GM12878 (cell line): ENCODE results near the gene PLA2G4A. TPM values are rescaled to one million over a fixed set of nuclear protein-coding genes. Genes with fewer than 3 reads are reported as not detected.

Experiments used
- ATAC-seq: fragments of 200-7000 bp; cut with Tn5 transposase; 3 replicates; pipeline ENCODE4 v1.9.1; 2020; ENCODE audit warnings: mild to moderate bottlenecking, moderate library complexity
- BruUV-seq: library from RNA; stranded (reverse); fragments of 400-500 nt; replicated peaks from 2 replicates; lab custom pipeline; 2021; lab: Mats Ljungman, UMichigan
- CTCF ChIA-PET: fragments of 300-600 bp; sonication (Branson Sonifier 250); formaldehyde crosslinking; extraction: SDS; loops from one replicate; lab custom pipeline; 2021; ENCODE audit warnings: inconsistent platforms; lab: Yijun Ruan, JAX
- POLR2A ChIA-PET: fragments of 350-600 bp; formaldehyde crosslinking; extraction: SDS; loops from one replicate; lab custom pipeline; 2021; ENCODE audit warnings: inconsistent platforms; lab: Charles Lee
- RAD21 ChIA-PET: fragments of 300-600 bp; sonication (Branson Sonifier 250); formaldehyde crosslinking; loops from one replicate; lab custom pipeline; 2023; ENCODE audit warnings: antibody characterized with exemption; ENCODE audit not compliant: unreplicated experiment; lab: Charles Lee
- SMC1A ChIA-PET: fragments of 300-600 bp; sonication (Branson Sonifier 250); formaldehyde crosslinking; loops from one replicate; lab custom pipeline; 2023; ENCODE audit not compliant: unreplicated experiment, uncharacterized antibody; lab: Charles Lee
- DNase-seq: peaks from one replicate; pipeline ENCODE4 v3.0.0-alpha.2; 2011; ENCODE audit warnings: low read depth, low spot score
- FAIRE-seq: peaks from 3 replicates; lab custom pipeline; 2011; peaks lifted over from hg19 to GRCh38; lab: Jason Lieb, UNC
- H2AFZ ChIP-seq: 2 replicates; pipeline ENCODE4 v1.6.0; 2011; ENCODE audit warnings: low read depth, low read length, control low read depth; ENCODE audit not compliant: control insufficient read depth
- H3K27ac ChIP-seq: 2 replicates; pipeline ENCODE4 v1.5.1; 2011; ENCODE audit warnings: control low read depth; ENCODE audit not compliant: control insufficient read depth, insufficient read depth
- H3K27me3 ChIP-seq, 2 experiments: replicated peaks in 1 of 2; 2 replicates each; pipeline versions ENCODE4 v1.6.0 to v1.6.1; 2011; ENCODE audit warnings: low read length in 1 of 2; ENCODE audit not compliant: control insufficient read depth in 2 of 2, insufficient read depth in 2 of 2
- H3K36me3 ChIP-seq, 2 experiments: 2 replicates each; pipeline ENCODE4 v1.5.1; 2011; ENCODE audit warnings: low read length in 1 of 2; ENCODE audit not compliant: control insufficient read depth in 2 of 2, insufficient read depth in 2 of 2
- H3K4me1 ChIP-seq: 2 replicates; pipeline ENCODE4 v1.6.1; 2011; ENCODE audit warnings: mild to moderate bottlenecking, low read length, moderate library complexity, mixed read lengths; ENCODE audit not compliant: control insufficient read depth, insufficient read depth
- H3K4me2 ChIP-seq: 2 replicates; pipeline ENCODE4 v1.6.0; 2011; ENCODE audit warnings: control low read depth; ENCODE audit not compliant: control insufficient read depth, insufficient read depth
- H3K4me3 ChIP-seq: fragments of 200-600 bp; sonication (generic); 2 replicates; pipeline ENCODE4 v1.5.1; 2016
- H3K79me2 ChIP-seq: 2 replicates; pipeline ENCODE4 v1.6.0; 2011; ENCODE audit warnings: low read length; ENCODE audit not compliant: control insufficient read depth, insufficient read depth
- H3K9ac ChIP-seq: 2 replicates; pipeline ENCODE4 v1.8.0; 2011; ENCODE audit warnings: low read length, control low read depth, mixed read lengths; ENCODE audit not compliant: control insufficient read depth, insufficient read depth
- H3K9me3 ChIP-seq: replicated peaks from 3 replicates; pipeline ENCODE4 v1.5.1; 2011; ENCODE audit warnings: mild to moderate bottlenecking, low read length; ENCODE audit not compliant: control insufficient read depth, insufficient read depth
- H4K20me1 ChIP-seq: 2 replicates; pipeline ENCODE4 v1.6.0; 2011; ENCODE audit not compliant: control insufficient read depth, insufficient read depth
- ATF2 ChIP-seq: IDR thresholded peaks from 2 replicates; pipeline ENCODE4 v1.6.1; 2012; ENCODE audit warnings: low read length, inconsistent platforms
- BCL3 ChIP-seq: IDR thresholded peaks from 2 replicates; pipeline ENCODE4 v1.6.1; 2011; ENCODE audit warnings: borderline replicate concordance, low read depth, mild to moderate bottlenecking, moderate library complexity, low read length; ENCODE audit not compliant: insufficient read depth, poor library complexity, severe bottlenecking
- EP300 ChIP-seq, 2 experiments: fragments of 150-350 bp in 1 of 2; IDR thresholded peaks; 2 replicates each; pipeline ENCODE4 v1.6.1; 2011 to 2012; ENCODE audit warnings: low read depth in 2 of 2, low read length in 2 of 2, borderline replicate concordance in 1 of 2, improper control_type of control experiment in 1 of 2, inconsistent platforms in 1 of 2; ENCODE audit not compliant: control insufficient read depth in 1 of 2
- ETV6 ChIP-seq, 2 experiments: fragments of 450-650 bp in 1 of 2; IDR thresholded peaks in 1 of 2; conservative IDR thresholded peaks in 1 of 2; 2 replicates each; pipeline ENCODE4 v1.6.1; 2014; ENCODE audit warnings: antibody characterized with exemption in 1 of 2, borderline replicate concordance in 1 of 2, low read depth in 1 of 2, mild to moderate bottlenecking in 1 of 2, moderate library complexity in 1 of 2
- IRF3 ChIP-seq: fragments of 450-650 bp; IDR thresholded peaks from 2 replicates; pipeline ENCODE4 v1.6.1; 2014; ENCODE audit warnings: mild to moderate bottlenecking
- IRF5 ChIP-seq: fragments of 450-650 bp; IDR thresholded peaks from 2 replicates; pipeline ENCODE4 v1.6.1; 2017; ENCODE audit warnings: borderline replicate concordance
- MEF2B ChIP-seq: fragments of 450-650 bp; IDR thresholded peaks from 2 replicates; pipeline ENCODE4 v1.6.1; 2018; ENCODE audit warnings: mild to moderate bottlenecking, moderate library complexity; ENCODE audit not compliant: partially characterized antibody, poor library complexity, severe bottlenecking
- NR2C2 ChIP-seq: IDR thresholded peaks from 2 replicates; pipeline ENCODE4 v1.6.1; 2011; ENCODE audit warnings: borderline replicate concordance, low read depth; ENCODE audit not compliant: control insufficient read depth, insufficient read length
- PAX5 ChIP-seq: IDR thresholded peaks from 2 replicates; pipeline ENCODE4 v1.6.1; 2011; ENCODE audit warnings: low read depth, low read length, borderline replicate concordance
- PAX8 ChIP-seq: fragments of 450-650 bp; IDR thresholded peaks from 2 replicates; pipeline ENCODE4 v1.6.1; 2017; ENCODE audit warnings: mild to moderate bottlenecking, moderate library complexity
- STAT1 ChIP-seq: fragments of 450-650 bp; conservative IDR thresholded peaks from 2 replicates; pipeline ENCODE4 v1.6.1; 2014; ENCODE audit warnings: antibody characterized with exemption, mild to moderate bottlenecking
- TAF1 ChIP-seq: IDR thresholded peaks from 2 replicates; pipeline ENCODE4 v1.6.1; 2011; ENCODE audit warnings: mild to moderate bottlenecking, low read depth, low read length, borderline replicate concordance
- TARDBP ChIP-seq: IDR thresholded peaks from 2 replicates; pipeline ENCODE4 v1.6.1; 2016; ENCODE audit warnings: borderline replicate concordance
- WRNIP1 ChIP-seq: IDR thresholded peaks from 2 replicates; pipeline ENCODE4 v1.6.1; 2011; ENCODE audit warnings: low read depth, low read length, improper control_type of control experiment, borderline replicate concordance
- WGBS: methylation state at CpG from one replicate; pipeline ENCODE4 v1.1.6; 2016; ENCODE audit warnings: low lambda C conversion rate; ENCODE audit not compliant: insufficient replicate concordance, insufficient coverage; ENCODE audit errors: missing lambda C conversion rate; 5-methylcytosine and 5-hydroxymethylcytosine counted together
- in situ Hi-C: fragments of 300-500 bp; cut with MboI; formaldehyde crosslinking; loops from 9 replicates; pipeline ENCODE4 v1.14.3; 2018; ENCODE audit warnings: mixed read lengths
- intact Hi-C: fragments of 100-400 bp; cut with micrococcal nuclease; formaldehyde crosslinking; loops from one replicate; pipeline ENCODE4 v1.14.2; 2022; ENCODE audit not compliant: unreplicated experiment
- polyA plus RNA-seq, 11 experiments: library from polyadenylated mRNA; depleted of rRNA in 4 of 11; unstranded in 6 of 11; stranded (reverse) in 5 of 11; fragments of >200 nt; fragmentation: Nextera tagmentation in 4 of 11; fragmentation: Illumina TruSeq in 1 of 11; extraction: Ambion mirVana in 4 of 11; extraction: Trizol in 1 of 11; gene quantifications; 1 replicate in 1 of 11; 2 replicates in 10 of 11; pipeline versions ENCODE4 v1.2.1 to v1.2.3, GENCODE V29; 2011 to 2016; ENCODE audit warnings: inconsistent platforms in 2 of 11, missing spikeins in 2 of 11, low read depth in 1 of 11
- total RNA-seq, 4 experiments: library from RNA; depleted of rRNA in 3 of 4; stranded (reverse); fragments of >200 nt in 3 of 4; fragmentation: Illumina TruSeq in 1 of 4; extraction: Trizol in 1 of 4; gene quantifications; 2 replicates each; pipeline versions ENCODE4 v1.2.1 to v1.2.3, GENCODE V29; 2013 to 2021

PLA2G4A gene
- total and polyA plus RNA-seq, 10 of the 15 experiments (the other 5 are each of a cell fraction or from before 2014, with no cell fraction given) = 0.70 to 3.3 (median 1.5) TPM; not detected in 1

GRCh38 chr1:186937016-186937670 is 108.4 kb downstream of the PLA2G4A start:
- no peak overlapping the region for H3K27ac ChIP-seq
- RAD21 ChIA-PET = no interaction called here
- intact Hi-C loops (no loop called here), in situ Hi-C loops (no loop called here)
- no peak overlapping the region for H3K4me3 ChIP-seq
- H3K79me2 ChIP-seq = no peaks in the 10 kb centered on the region
- DNase-seq = no peak
- 2% methylated on average over 3 of the region's 3 CpGs for WGBS
- BruUV-seq = no TSS peak
- no peaks in the 10 kb centered on the region for H3K27me3 ChIP-seq
- H2AFZ ChIP-seq = no peak overlapping the region
- SMC1A ChIA-PET = interaction anchor here (1.3 kb wide), 1 partner anchor 9 kb away, joined by 3 read pairs; no protein-coding TSS in a partner anchor
- POLR2A ChIA-PET = no interaction called here
- no peaks in the 10 kb centered on the region for H3K9me3 ChIP-seq
- H3K9ac ChIP-seq = no peak overlapping the region
- no peak for TF ChIP-seq ETV6 (conservative IDR thresholded peaks at IDR 0.05 in 1 of 2, IDR thresholded peaks at IDR 0.05 in 1 of 2; ENCODE audit: borderline replicate concordance in 1 of 2, low read depth in 1 of 2)
- TF ChIP-seq IRF5 = no peak
- no peak for TF ChIP-seq NR2C2
- TF ChIP-seq BCL3 = no peak
- no peak for TF ChIP-seq IRF3
- TF ChIP-seq PAX8 = no peak
- TF ChIP-seq EP300 (IDR thresholded peaks at IDR 0.05; ENCODE audit: borderline replicate concordance in 1 of 2, control insufficient read depth in 1 of 2, low read depth in 2 of 2, low read length in 2 of 2) = no peak
- TF ChIP-seq TAF1 = no peak
- TF ChIP-seq ATF2 = no peak
- no peak for TF ChIP-seq TARDBP
- TF ChIP-seq MEF2B = no peak
- no peak for TF ChIP-seq PAX5
- TF ChIP-seq WRNIP1 = no peak
- no peak for TF ChIP-seq STAT1
- CTCF ChIA-PET = no interaction called here
- no peaks in the 10 kb centered on the region for H3K36me3 ChIP-seq
- H3K4me1 ChIP-seq = no peaks in the 10 kb centered on the region
- no peak for FAIRE-seq
- no peaks in the 10 kb centered on the region for H4K20me1 ChIP-seq
- H3K4me2 ChIP-seq = no peak overlapping the region
- ATAC-seq = no peak
